Coronary artery (tissue), 2 donors: ENCODE data around the gene DUSP1.
A peak's percentile ranks its signal among the peaks of the same experiment; 100 is the strongest.

ENCODE experiments used
- DNase-seq: peaks from one replicate; pipeline ENCODE4 v3.0.0-alpha.2; 2017; ENCODE audit warnings: low spot score
- H3K27ac ChIP-seq, 2 donors: fragments of 200-600 bp; sonication (generic); one replicate each; pipeline ENCODE4 v1.5.1; 2016 to 2019
- H3K4me3 ChIP-seq: fragments of 200-600 bp; sonication (generic); 2 replicates; pipeline ENCODE4 v1.5.1; 2016; ENCODE audit warnings: mild to moderate bottlenecking, moderate library complexity
- CTCF ChIP-seq: fragments of 200-600 bp; sonication (generic); IDR thresholded peaks from one replicate; pipeline ENCODE4 v1.5.1; 2019; ENCODE audit warnings: antibody characterized with exemption

Gene DUSP1

GRCh38 chr5:172744123-172745104, 26.6 kb downstream of the DUSP1 start:
- H3K27ac ChIP-seq, result peak overlapping the region in 1 of 2 donors; percentile 63
- no peak for DNase-seq
- TF ChIP-seq CTCF, result no peak
- H3K4me3 ChIP-seq, result no peak overlapping the region

GRCh38 chr5:172743112-172743959, 27.7 kb downstream of the DUSP1 start:
- Histone ChIP-seq H3K27ac (peak overlapping the region; percentile 63 to 87), H3K4me3 (no peak overlapping the region)
- TF ChIP-seq CTCF, result no peak
- DNase-seq, result no peak

GRCh38 chr5:172741206-172741582, 29.8 kb downstream of the DUSP1 start:
- TF ChIP-seq CTCF, result no peak
- no peak for DNase-seq
- peak overlapping the region; percentile 87 to 94 for H3K27ac ChIP-seq

GRCh38 chr5:172740428-172741205, 30.4 kb downstream of the DUSP1 start:
- Histone ChIP-seq H3K27ac (peak overlapping the region; percentile 87 to 94), H3K4me3 (no peak overlapping the region)
- DNase-seq, result peak; percentile 98
- TF ChIP-seq CTCF, result no peak

More at GRCh38 chr5:172741206-172741582, 29.8 kb downstream of the DUSP1 start:
- no peak overlapping the region for H3K4me3 ChIP-seq

GRCh38 chr5:172739375-172739774, 31.6 kb downstream of the DUSP1 start:
- no peak for TF ChIP-seq CTCF
- Histone ChIP-seq H3K27ac (peak overlapping the region in 1 of 2 donors; percentile 94), H3K4me3 (no peak overlapping the region)
- no peak for DNase-seq

- H3K27ac ChIP-seq, result peak overlapping the region in 1 of 2 donors; percentile 94
- no peak for TF ChIP-seq CTCF
- no peak for DNase-seq
- H3K4me3 ChIP-seq, result no peak overlapping the region
These were observed 34.4 kb downstream of the DUSP1 start for GRCh38 chr5:172736508-172737135.
